GM10248 (cell line): ENCODE measurements around the gene ZBTB3.

ENCODE experiments used
- CTCF ChIA-PET: fragments of 300-600 bp; sonication (Branson Sonifier 250); formaldehyde crosslinking; extraction: SDS; loops from one replicate; lab custom pipeline; 2021; ENCODE audit warnings: antibody characterized with exemption; lab: Yijun Ruan, JAX
- POLR2A ChIA-PET: fragments of 350-650 bp; sonication (Branson Sonifier 250); formaldehyde crosslinking; extraction: SDS; loops from one replicate; lab custom pipeline; 2020; ENCODE audit warnings: antibody characterized with exemption; lab: Yijun Ruan, JAX
- DNase-seq: peaks from one replicate; pipeline ENCODE4 v3.0.0; 2012; ENCODE audit errors: extremely low spot score
- CTCF ChIP-seq: IDR thresholded peaks from 2 replicates; pipeline ENCODE4 v1.5.1; 2012; ENCODE audit warnings: mild to moderate bottlenecking, low read depth; ENCODE audit errors: extremely low read depth, missing control alignments, control extremely low read depth

The ZBTB3 gene

GRCh38 chr11:62725646-62726045 is 28.3 kb downstream of the ZBTB3 start:
- no peak for DNase-seq
- no peak for TF ChIP-seq CTCF
- POLR2A ChIA-PET = interaction anchor here (1.2 kb wide), 1 partner anchor 12 kb away, joined by 5 read pairs; no protein-coding TSS in a partner anchor

GRCh38 chr11:62724171-62724570 is 29.8 kb downstream of the ZBTB3 start:
- DNase-seq = no peak
- ChIA-PET POLR2A (interaction anchor here (1.3 kb wide), 1 partner anchor 131 kb away, joined by 4 read pairs; no protein-coding TSS in a partner anchor), CTCF (interaction anchor here (1.4 to 2.4 kb wide), 3 partner anchors 11 to 30 kb away, joined by 3 to 10 read pairs (median 6); partner anchors contain the start of gene ZBTB3)
- no peak for TF ChIP-seq CTCF

More at GRCh38 chr11:62725646-62726045, 28.3 kb downstream of the ZBTB3 start:
- CTCF ChIA-PET = interaction anchor here (2.5 to 5.7 kb wide), 2 partner anchors 44 to 61 kb away, joined by 16 to 24 read pairs; partner anchors contain the start of genes TAF6L and TMEM179B

- ChIA-PET CTCF (no interaction called here), POLR2A (no interaction called here)
- no peak for TF ChIP-seq CTCF
- DNase-seq = no peak
Measured at GRCh38 chr11:62721994-62722393, 32.0 kb downstream of the ZBTB3 start.

- TF ChIP-seq CTCF = no peak
- ChIA-PET CTCF (interaction anchor here (1.1 kb wide), 1 partner anchor 39 kb away, joined by 3 read pairs; no protein-coding TSS in a partner anchor), POLR2A (interaction anchor here (0.9 kb wide), 1 partner anchor 55 kb away, joined by 3 read pairs; the partner anchor contains the start of genes C11orf98 and CSKMT)
- no peak for DNase-seq
Measured at GRCh38 chr11:62719302-62719978, 34.5 kb downstream of the ZBTB3 start.

GRCh38 chr11:62716816-62717215 is 37.1 kb downstream of the ZBTB3 start:
- CTCF ChIA-PET = interaction anchor here (0.8 to 1.2 kb wide), 4 partner anchors 11 to 54 kb away, joined by 3 to 4 read pairs (median 3); partner anchors contain the start of gene BSCL2
- TF ChIP-seq CTCF = no peak
- POLR2A ChIA-PET = no interaction called here
- DNase-seq = no peak

GRCh38 chr11:62716206-62716605 is 37.8 kb downstream of the ZBTB3 start:
- ChIA-PET CTCF (interaction anchor here (0.7 to 1.2 kb wide), 4 partner anchors 10 to 53 kb away, joined by 3 to 5 read pairs (median 3); partner anchors contain the start of genes HNRNPUL2 and TTC9C), POLR2A (no interaction called here)
- DNase-seq = no peak
- no peak for TF ChIP-seq CTCF
